Stimulated activated CD8-positive, alpha-beta memory T cell treated with anti-CD3 and anti-CD28 coated beads, Interleukin-12 subunit alpha, Interleukin-12 subunit beta, amount 100 ng/mL, for 1 hour (primary cell): ENCODE results near the gene YY1AP1.
"Not testable (repeated sequence)": the region's sequence is repeated elsewhere in the genome, so short reads cannot be mapped to it uniquely, and the experiment has no call there.

Source experiments
- DNase-seq: peaks from one replicate; pipeline ENCODE4 v3.0.0-alpha.2; 2020; ENCODE audit warnings: low read depth

The YY1AP1 gene

DNA sequence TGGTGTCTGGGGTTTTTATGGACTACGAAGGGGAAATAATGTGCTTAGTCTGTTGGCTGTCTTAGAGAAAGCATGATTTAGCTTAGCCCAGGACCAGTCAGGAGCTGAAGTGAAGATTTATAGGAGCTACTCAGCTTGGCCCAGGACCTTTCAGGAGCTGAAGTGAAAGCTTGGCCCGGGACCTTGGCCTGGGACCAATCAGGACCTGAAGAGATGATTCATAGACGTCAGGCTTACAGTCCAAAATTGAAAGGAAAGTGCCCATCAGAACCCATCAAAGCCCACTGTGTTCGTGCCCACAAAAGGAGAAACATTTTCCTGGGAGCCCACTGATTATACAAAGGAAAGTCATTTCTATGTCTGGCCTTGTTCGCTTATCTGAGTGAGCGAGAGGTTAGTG, 42.9 kb downstream of the YY1AP1 start:
- DNase-seq, result no peak

DNA sequence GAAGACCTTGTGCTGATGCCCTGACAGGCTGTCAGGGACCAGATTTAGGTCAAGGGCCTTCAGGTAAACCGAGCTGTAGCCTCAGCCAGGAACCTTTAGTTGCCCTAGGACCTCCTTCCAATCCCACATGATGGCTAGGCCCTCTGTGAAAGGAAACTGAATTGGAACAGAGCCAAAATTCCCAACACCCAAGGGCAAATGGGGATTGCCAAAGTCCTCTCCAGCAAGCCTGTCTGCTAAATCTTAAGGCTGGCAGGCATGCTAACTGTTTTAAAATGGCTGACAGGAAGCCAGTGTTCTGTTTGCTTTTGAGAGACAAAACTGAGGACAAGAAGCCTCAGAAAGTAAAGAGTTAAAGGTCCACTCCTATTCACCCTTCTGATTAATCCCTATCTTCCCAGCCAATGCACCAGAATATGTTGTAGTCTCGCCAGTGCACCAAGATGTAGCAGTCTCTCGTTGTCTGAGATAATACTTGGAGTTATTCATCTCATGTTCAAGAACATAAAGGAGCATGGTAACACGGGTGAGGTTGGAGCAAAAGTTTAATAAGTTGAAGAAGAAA, 43.5 kb downstream of the YY1AP1 start:
- DNase-seq, result no peak

DNA sequence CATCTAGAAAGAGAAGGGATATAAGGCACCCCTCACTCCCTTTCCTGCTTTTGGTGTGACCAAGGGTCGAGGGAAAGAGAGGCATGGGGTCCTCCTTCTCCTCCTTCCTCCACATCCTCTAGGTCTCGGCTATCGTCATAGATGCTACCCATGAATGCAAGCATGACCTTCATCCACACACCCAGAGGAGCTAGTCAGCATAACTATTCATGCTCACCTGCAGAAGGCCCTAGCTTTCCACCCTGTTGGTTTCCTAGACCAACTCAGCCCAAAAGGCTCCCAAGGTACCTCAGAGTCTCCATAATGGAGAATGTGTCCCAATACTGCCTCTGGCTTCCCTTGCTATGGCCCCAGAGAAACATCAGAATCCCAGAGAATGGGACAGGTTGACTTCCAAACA, 45.3 kb downstream of the YY1AP1 start:
- no peak for DNase-seq

DNA sequence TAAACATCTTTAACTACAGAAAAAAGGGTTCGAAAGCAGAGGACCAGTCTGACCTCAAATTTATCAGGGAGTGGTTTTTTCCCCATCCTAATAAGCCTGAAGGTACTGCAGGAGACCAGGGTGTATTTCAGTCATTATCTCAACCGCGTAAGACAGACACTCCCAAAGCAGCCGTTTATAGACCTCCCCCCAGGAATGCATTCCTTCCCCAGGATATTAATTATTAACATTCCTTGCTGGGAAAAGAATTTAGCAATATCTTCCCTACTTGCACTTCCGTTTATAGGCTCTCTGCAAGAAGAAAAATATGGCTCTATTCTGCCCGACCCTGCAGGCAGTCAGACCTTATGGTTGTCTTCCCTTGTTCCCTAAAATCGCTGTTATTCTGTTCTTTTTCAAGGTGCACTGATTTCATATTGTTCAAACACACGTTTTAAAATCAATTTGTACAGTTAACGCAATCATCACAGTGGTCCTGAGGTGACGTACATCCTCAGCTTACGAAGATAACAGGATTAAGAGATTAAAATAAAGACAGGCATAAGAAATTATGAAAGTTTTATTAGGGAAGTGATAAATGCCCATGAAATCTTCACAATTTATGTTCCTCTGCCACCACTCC, 45.9 kb downstream of the YY1AP1 start:
- not testable (repeated sequence) for DNase-seq

DNA sequence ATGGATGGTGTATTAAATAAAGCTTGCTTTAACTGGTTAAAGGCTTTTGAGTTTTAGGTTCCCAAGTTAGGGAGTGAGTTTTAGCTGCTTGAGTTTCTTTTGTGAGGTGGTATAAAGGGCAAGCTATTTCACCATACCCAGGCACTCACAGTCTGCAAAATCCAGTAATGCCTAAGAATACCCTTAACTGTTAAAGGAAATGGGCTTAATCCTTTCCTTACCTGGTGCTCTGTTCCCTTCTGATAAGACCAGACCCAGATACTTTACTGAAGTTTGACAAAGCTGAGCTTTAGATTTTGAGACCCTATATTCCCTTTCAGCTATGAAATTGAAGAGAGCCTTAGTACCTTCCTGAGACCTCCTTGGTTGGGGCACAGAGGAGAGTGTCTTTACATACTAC, 48.2 kb downstream of the YY1AP1 start:
- no peak for DNase-seq

DNA sequence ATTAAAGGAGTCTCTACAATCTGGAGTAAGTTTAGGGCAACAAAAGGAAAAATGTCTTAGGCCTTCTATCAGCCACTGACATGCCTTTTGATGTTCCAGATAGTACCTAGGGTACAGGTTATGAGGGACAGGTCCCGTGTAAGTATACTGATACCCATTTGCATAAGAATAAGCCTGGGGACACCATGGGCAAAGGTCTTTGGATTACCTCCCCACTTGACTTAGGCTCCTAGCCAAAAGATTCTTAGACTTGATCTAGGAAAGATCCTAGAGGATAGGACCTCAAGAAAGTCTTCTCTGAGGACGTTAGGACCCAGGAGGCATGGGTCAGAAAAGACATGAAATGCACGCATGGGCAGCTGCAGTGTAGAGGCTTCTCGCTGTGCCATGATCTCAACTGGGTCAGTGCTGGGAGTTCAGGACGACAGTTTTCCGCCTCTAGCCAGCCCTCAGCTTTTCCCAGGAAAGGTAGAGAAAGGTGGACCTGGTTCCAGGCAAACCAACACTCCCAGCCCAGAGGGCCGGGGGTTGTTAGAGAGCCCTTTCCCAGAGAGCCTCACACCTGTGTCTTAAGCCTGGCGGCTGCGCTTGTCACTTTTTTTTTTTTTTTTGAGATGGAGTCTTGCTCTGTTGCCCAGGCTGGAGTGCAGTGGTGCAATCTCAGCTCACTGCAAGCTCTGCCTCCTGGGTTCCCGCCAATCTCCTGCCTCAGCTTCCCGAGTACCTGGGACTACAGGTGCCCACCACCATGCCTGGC, 52.0 kb downstream of the YY1AP1 start:
- no peak for DNase-seq

DNA sequence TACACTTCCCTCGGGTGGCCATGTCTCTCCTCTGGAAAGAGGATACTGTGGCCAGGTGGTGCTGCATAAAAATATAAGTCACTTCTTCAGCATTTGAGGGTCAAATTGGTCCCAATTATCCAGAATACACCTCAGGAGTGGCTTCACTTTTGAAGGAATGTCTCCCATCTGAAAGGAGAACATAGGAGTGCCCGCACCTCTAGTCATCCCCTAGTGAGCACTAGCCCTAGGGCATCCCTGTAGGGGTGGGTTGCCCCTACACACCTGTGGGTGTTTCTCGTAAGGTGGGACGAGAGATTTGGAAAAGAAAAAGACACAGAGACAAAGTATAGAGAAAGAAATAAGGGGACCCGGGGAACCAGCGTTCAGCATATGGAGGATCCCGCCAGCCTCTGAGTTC, 62.1 kb downstream of the YY1AP1 start:
- DNase-seq, result not testable (repeated sequence)

DNA sequence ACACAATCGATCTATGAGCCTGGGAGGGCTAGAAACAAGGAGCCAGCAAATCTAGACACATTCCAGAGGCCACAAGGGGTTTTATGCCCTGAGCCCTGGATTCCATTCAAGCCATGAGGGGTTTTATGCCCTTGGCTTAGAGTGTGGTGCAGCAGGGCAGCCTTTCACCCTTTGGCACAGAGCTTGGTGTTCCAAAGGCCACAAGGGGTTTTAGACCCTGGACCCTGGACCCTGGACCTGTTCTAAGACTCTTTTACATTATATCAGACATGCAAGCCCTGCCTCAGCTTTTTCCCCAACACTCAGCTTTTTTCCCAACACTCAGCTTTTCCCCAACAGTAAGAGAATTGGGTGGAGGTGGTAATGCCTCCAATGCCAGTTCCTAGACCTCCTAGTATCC, 65.2 kb downstream of the YY1AP1 start:
- DNase-seq, result no peak

DNA sequence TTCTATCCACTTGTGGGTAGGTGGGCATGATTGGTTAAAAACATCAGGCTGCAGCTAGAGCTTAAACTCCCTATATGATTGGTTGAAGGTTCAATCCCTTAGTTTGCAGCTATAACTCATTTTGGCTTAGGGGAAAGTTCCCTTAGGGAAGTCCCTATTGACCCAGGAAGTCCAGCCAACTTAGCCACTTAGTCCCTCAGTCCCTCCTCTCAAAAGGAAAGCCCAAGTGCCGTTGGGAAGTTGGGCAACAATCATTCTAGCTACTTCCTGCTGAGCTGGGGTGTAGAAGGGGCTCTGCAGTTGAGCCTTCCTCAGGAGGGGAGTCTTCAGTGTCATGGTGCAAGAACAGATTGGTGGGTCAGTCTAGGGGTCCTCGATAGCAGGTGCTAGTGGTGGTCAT, 66.4 kb downstream of the YY1AP1 start:
- DNase-seq, result no peak

DNA sequence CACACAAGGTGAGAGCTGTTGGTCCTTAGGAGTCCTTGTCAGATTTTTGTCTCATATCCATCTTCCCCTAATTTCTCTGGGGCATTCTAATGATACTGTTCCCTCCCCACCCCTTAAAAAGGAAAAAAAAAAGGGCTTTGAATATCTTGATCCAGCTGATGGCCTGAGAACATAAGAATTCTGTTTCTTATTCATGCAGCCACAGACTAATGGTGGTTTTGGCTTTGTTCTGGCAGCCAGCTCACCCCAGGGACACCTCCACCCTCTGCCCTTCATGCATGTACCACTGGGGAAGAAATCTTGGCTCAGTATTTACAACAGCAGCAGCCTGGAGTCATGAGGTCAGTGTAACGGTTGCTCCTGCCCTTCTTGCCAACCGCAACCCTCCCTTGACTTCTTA, 75.3 kb downstream of the YY1AP1 start:
- not testable (repeated sequence) for DNase-seq

DNA sequence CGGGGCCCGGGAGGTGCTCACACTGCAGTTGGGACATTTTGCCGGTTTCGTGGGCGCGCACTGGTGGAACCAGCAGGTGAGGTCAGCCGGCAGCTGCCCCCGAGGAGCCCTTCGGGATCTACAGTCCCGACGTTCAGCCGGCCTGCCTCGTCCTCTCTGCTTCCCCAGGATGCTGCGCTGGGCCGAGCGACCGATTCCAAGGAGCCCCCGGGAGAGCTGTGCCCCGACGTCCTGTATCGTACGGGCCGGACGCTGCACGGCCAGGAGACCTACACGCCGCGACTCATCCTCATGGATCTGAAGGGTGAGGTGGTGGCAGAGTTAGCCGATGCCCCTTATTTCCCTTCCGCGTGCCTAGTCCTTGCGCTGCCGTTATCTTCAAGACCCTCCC, 78.3 kb downstream of the YY1AP1 start:
- DNase-seq, result not testable (repeated sequence)

DNA sequence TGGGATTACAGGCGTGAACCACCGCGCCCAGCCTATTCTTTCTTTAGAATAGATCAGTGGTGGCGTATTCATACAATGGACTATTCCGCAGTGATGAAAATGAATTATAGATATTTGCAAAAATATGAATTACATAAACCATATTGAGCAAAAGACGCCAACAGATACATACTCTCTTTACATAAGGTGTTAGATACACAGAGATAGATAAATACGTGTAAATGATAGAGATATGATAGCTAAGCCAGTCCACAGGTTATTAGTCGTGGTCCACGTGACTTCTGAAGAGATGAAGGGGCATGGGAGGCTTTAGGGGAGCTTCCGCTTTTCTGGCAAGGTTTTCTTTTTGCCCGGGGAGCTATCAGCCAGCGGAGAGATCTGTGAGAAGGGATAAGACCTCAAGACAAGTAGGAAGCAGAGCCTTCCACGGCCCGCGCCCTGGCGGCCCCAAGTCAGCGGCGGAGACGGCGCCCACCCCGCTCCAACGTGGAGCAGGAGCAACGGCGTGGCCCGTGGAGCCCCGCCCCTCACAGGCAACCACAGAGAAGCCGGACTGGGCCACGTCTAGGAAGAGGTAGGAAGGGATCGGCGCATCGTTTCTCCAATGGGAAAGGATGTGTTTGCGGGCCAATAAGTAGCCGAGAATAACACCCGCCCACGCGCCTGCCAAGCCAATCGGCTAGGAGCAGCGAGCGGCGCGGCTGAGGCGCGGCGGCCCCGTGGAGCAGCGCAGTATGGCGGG, 78.9 kb downstream of the YY1AP1 start, which contains the start of gene MSTO1:
Gene MSTO1 (plus strand): TSS at position 704 of the 742 bp plus-strand sequence. CDS start 31 bp downstream, at position 735.
- peak; percentile 90 for DNase-seq
